ENCODE measurements around the gene CARS1.

DNA sequence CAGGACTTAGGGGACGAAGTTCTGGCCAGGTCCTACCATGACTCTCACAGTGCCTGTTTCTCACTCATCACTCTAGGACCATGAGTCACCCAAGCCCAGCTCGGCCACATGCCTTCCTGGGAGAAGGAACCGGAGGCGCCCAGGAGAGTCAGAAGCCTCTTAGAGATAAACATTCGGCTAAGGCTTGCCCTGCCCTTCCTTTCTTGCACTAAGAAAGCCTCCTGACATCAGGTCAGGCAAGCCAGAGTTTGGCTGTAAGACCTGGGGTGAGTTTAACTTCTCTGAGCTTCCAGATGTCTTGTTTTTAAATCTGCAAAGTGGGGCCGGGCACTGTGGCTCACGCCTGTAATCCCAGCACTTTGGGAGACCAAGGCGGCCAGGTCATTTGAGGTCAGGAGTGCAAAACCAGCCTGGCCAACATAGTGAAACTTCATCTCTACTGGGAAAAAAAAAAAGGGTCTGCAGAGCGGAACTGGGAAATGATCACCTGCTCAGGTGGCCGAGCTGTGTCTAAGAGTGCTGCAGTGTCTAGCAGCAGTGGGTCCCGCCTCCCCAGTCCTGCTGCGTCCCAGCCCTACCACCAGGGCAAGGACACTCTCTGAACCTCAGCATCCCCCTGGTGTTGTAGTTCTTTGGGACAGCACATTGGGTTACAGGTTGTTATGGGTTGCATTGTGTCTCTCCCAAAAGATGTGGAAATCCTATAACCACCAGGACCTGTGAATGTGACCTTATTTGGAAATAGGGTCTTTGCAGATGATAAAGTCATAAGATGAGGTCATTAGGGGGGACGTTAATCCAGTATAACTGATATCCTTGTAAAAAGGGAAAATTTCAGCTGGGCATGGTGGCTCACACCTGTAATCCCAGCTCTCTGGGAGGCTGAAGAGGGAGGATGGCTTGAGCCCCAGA, 1.8 kb upstream of the CARS1 start:
- TF ChIP-seq, protein P1, sequence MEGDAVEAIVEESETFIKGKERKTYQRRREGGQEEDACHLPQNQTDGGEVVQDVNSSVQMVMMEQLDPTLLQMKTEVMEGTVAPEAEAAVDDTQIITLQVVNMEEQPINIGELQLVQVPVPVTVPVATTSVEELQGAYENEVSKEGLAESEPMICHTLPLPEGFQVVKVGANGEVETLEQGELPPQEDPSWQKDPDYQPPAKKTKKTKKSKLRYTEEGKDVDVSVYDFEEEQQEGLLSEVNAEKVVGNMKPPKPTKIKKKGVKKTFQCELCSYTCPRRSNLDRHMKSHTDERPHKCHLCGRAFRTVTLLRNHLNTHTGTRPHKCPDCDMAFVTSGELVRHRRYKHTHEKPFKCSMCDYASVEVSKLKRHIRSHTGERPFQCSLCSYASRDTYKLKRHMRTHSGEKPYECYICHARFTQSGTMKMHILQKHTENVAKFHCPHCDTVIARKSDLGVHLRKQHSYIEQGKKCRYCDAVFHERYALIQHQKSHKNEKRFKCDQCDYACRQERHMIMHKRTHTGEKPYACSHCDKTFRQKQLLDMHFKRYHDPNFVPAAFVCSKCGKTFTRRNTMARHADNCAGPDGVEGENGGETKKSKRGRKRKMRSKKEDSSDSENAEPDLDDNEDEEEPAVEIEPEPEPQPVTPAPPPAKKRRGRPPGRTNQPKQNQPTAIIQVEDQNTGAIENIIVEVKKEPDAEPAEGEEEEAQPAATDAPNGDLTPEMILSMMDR (conservative IDR thresholded peaks at IDR 0.05 in 1 of 2, IDR thresholded peaks at IDR 0.05 in 1 of 2; ENCODE audit: extremely low read depth in 1 of 2, insufficient read depth in 1 of 2, low read depth in 1 of 2, low read length in 2 of 2) = no peak
- TF ChIP-seq EZH2 (IDR thresholded peaks at IDR 0.05; ENCODE audit: borderline replicate concordance, low read length) = no peak
